ENCODE data around the gene PIH1D1.

DNA sequence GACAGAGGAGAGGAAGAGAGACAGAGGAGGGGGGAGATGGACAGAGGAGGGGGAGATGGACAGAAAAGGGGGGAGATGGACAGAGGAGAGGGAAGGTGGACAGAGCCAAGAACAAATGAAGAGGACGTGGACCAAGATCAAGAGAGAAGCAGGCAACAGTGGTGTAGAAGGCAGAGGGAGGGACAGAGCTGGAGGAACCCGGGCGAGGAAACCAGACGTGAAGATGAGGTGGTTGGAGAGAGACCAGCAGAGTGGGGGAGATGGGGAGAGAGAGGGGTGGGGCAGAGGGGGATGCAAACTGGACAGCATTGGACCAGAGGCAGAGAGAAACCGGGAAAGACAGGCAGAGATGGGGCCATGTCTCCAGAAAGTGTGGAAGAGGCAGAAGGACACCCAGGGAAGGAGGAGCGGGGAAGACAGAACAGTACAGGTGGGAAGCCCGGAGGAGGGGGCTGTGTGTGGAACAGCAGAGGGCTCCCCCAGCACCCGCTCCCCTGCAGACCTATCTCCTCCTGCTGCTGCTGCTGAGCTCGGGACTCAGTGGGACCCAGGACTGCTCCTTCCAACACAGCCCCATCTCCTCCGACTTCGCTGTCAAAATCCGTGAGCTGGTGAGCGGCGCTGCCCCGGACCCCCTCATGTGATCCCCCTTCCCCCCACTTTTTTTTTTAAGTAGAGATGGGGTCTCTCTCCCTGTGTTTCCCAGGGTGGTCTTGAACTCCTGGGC lies 23.7 kb upstream of the PIH1D1 start:
- TF ChIP-seq EZH2 (IDR thresholded peaks at IDR 0.05) (no peak), EZH2phosphoT487 (IDR thresholded peaks at IDR 0.05) (no peak)
- TF ChIP-seq, protein P1, sequence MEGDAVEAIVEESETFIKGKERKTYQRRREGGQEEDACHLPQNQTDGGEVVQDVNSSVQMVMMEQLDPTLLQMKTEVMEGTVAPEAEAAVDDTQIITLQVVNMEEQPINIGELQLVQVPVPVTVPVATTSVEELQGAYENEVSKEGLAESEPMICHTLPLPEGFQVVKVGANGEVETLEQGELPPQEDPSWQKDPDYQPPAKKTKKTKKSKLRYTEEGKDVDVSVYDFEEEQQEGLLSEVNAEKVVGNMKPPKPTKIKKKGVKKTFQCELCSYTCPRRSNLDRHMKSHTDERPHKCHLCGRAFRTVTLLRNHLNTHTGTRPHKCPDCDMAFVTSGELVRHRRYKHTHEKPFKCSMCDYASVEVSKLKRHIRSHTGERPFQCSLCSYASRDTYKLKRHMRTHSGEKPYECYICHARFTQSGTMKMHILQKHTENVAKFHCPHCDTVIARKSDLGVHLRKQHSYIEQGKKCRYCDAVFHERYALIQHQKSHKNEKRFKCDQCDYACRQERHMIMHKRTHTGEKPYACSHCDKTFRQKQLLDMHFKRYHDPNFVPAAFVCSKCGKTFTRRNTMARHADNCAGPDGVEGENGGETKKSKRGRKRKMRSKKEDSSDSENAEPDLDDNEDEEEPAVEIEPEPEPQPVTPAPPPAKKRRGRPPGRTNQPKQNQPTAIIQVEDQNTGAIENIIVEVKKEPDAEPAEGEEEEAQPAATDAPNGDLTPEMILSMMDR (IDR thresholded peaks at IDR 0.05) = no peak
